OCI-LY1 (cell line): ENCODE measurements around the gene ASXL2.

ENCODE experiments used
- CTCF ChIP-seq: fragments of 200-600 bp; sonication (generic), shearing (Covaris generic); IDR thresholded peaks from 2 replicates; pipeline ENCODE4 v1.5.1; 2017; ENCODE audit warnings: mild to moderate bottlenecking, antibody characterized with exemption, low read length, moderate library complexity, mixed read lengths
- EZH2 ChIP-seq: fragments of 200-600 bp; sonication (generic), shearing (Covaris generic); IDR thresholded peaks from 2 replicates; pipeline ENCODE4 v1.8.0; 2017; ENCODE audit warnings: borderline replicate concordance, mixed run types, mild to moderate bottlenecking, antibody characterized with exemption, low read length, moderate library complexity, mixed read lengths

GRCh38 chr2:25920786-25921415 lies 42.6 kb upstream of the ASXL2 start:
- TF ChIP-seq CTCF (no peak), EZH2 (no peak)
